ENCODE results near the gene PTPRN2.

Gene PTPRN2

DNA sequence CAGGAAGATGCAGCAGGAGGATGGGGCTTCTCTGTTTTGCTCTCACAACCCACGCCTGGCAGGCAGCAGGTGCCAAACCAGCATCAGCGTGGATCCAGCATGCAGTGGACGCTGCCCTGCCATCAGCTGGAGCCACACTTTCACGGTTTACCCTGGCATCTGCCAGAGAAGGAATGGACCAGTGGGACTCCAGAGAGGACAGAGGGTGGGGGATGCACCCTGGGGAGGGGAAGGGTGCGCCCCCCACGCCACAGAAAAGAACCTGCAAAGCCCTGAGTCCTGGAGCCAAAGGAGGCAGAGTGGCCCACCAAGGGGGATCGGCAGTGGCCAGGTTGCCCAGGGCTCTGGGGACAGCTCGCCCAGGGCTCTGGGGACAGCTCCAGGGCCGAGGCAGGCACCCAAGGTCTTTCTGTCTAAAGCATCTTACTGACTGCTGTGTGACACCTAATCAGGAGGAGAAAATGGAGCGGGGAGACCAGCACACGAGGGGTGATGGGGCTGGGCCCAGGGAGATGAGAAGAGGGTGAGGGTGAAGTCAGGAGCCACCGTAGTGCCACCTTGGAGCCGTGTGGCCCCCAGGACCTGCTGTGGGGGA, 1025.7 kb downstream of the PTPRN2 start:
- TF ChIP-seq, protein P1, sequence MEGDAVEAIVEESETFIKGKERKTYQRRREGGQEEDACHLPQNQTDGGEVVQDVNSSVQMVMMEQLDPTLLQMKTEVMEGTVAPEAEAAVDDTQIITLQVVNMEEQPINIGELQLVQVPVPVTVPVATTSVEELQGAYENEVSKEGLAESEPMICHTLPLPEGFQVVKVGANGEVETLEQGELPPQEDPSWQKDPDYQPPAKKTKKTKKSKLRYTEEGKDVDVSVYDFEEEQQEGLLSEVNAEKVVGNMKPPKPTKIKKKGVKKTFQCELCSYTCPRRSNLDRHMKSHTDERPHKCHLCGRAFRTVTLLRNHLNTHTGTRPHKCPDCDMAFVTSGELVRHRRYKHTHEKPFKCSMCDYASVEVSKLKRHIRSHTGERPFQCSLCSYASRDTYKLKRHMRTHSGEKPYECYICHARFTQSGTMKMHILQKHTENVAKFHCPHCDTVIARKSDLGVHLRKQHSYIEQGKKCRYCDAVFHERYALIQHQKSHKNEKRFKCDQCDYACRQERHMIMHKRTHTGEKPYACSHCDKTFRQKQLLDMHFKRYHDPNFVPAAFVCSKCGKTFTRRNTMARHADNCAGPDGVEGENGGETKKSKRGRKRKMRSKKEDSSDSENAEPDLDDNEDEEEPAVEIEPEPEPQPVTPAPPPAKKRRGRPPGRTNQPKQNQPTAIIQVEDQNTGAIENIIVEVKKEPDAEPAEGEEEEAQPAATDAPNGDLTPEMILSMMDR (conservative IDR thresholded peaks at IDR 0.05; ENCODE audit: low read length), result no peak
- H3K4me3 ChIP-seq (ENCODE audit: low read length), result no peak overlapping the region
- no peak for DNase-seq (ENCODE audit: low read depth)

DNA sequence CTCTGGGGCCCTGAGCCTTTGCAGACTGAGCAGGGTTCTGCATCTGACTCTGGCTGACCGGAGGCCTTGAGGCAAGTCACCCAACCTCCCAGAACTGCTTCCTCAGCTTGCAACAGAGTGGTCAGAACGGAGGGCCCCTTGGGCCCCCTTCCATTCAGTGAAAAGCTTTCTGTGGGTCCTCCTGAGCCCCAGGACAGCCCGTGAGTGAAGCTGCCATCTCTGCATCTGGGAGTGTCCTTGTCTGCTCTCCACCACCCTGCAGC, 1026.2 kb downstream of the PTPRN2 start:
- TF ChIP-seq, protein P1 (conservative IDR thresholded peaks at IDR 0.05; ENCODE audit: low read length), result no peak
- H3K4me3 ChIP-seq (ENCODE audit: low read length), result no peak overlapping the region

DNA sequence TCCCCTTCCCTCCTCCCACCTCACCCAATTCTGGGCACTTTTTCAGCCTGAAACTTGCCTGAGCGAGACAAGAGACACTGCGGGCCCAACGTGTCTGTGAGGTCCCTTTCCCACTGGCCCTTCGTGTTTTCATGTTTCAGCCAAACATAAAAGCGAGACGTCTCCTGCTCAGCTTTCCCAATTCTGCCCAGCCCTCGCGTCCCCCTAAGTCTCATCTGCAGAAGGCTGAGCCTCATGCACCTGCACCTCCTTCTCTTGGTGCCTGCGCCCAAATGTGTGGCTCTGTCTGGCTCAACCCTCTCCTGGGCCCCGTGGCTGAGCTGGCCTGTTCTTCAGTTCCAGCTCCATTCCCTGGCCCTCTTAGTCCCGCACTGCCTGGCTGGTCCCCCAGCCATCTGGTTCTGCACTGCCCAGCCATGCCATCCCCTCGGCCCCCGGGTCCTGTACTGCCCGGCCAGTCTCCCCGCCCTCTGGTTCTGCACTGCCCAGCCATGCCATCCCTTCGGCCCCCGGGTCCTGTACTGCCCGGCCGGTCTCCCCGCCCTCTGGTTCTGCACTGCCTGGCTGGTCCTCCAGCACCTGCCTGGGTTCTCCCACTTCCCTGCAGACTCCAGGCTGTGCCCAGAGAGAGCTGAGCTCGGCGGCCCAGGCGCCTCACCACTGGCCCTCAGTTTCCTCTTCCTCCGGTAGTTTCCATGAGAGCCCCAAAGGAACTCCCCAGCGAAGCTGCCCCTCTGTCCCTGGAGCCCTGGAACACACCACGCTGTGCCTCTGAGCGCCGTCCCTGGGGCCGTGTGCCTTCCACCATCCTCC, 1026.7 kb downstream of the PTPRN2 start:
- TF ChIP-seq, protein P1 (conservative IDR thresholded peaks at IDR 0.05; ENCODE audit: low read length), result no peak
- H3K4me3 ChIP-seq (ENCODE audit: low read length), result no peak overlapping the region
- no peak for DNase-seq (ENCODE audit: low read depth)

More for the DNA sequence above, 1026.2 kb downstream of the PTPRN2 start:
- no peak for DNase-seq (ENCODE audit: low read depth)

DNA sequence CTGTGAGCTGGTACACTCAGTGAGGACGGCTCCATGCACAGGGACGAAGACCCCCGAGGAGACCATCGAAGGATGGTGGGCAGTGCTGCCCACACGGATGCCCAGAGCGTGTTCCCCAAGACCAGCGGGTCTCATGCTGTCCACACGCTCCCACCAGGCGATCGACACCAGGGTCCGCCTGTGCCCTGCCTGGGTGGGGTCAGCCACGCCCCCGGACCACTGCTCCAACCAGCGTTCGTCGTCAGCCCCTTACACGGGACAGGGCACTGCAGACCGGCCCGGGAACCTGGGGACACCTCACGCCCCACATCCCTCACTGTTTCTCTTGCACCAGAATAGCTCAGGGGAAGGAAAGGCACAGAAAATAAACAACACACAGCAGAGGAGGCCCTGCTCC, 1027.4 kb downstream of the PTPRN2 start:
- TF ChIP-seq, protein P1 (conservative IDR thresholded peaks at IDR 0.05; ENCODE audit: low read length), result no peak
- no peak for DNase-seq (ENCODE audit: low read depth)
- no peak overlapping the region for H3K4me3 ChIP-seq (ENCODE audit: low read length)

DNA sequence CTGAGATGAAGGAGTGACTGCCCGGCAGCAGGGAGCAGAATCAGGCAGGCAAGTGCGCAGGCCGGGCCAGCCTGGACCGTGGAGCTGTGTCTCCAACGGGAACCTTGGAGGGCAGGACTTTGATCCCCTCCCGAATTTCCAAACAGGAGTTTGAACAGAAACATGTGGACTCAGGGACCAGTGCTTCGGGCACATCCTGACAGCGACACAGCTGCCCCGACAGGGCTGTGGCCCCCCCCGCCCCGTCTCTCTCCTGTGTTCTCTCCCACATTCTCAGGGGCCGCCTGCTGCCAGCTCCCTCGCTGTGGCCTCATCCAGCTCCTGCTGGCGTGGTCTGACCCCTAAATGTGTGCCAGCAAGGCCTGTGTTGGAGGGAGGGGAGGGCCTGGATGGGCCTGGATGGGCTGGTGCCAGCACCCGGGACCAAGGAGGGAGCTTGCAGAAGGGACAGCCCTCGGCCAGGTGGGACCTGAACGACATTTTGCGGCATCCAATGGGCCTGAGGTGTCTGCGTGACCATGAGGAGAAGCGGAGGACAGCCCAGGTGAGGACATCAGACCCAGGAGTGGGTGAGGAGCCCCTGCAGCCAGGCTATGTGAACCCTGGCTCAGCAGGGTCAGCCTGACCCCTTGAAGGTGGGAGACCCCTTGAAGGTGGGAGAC, 1027.9 kb downstream of the PTPRN2 start:
- TF ChIP-seq, protein P1 (conservative IDR thresholded peaks at IDR 0.05; ENCODE audit: low read length), result no peak
- no peak for DNase-seq (ENCODE audit: low read depth)
- H3K4me3 ChIP-seq (ENCODE audit: low read length), result no peak overlapping the region

DNA sequence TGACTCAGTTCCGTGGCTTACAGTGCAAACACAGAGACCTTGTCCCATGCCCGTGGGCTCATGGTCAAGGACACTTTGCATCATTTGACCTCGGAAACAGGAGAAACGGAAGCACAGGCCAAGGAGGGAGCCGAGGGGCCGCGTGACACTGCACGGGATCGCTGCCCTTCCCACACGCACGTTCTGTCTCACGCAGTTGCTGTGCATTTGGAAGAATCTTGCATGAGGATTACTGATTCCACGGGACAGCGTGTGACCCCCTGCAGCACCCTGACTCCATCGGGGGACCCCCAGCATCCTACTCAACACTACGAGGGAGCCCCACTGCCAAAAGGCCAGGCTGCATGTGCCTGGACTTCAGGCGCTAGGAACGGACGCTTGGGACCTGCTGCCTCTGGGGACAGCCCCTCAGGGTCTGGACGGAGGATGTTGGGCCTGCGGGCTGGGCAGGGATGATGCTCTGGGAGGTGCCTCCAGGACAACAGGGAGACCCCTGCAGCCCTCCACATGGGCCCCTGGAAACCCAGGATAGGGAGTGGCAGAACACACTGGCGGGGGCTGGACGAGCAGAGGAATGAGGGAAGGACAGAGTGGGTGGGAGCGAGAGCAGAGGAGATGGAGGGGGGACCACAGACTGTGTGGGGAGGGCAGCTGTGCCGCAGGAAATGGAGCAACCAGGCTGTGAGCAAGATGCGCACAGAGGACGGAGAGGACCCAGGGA, 1028.6 kb downstream of the PTPRN2 start:
- H3K4me3 ChIP-seq (ENCODE audit: low read length), result no peak overlapping the region
- no peak for DNase-seq (ENCODE audit: low read depth)
- TF ChIP-seq, protein P1 (conservative IDR thresholded peaks at IDR 0.05; ENCODE audit: low read length), result no peak

All from AG10803 (cell line).